H1 (cell line): Measurements from ENCODE around the gene SAPCD1. TPM values are rescaled to one million over a fixed set of nuclear protein-coding genes. Genes with fewer than 3 reads are reported as not detected.

Experiments
- NANOG ChIP-seq: IDR thresholded peaks from 2 replicates; pipeline ENCODE4 v1.6.1; 2011; ENCODE audit warnings: low read length, low read depth, mild to moderate bottlenecking, inconsistent platforms; ENCODE audit not compliant: insufficient read depth, poor library complexity, severe bottlenecking
- POU5F1 ChIP-seq: IDR thresholded peaks from 2 replicates; pipeline ENCODE4 v1.6.1; 2011; ENCODE audit warnings: low read depth, mild to moderate bottlenecking, low read length, moderate library complexity
- TEAD4 ChIP-seq: IDR thresholded peaks from 2 replicates; pipeline ENCODE4 v1.6.1; 2012; ENCODE audit warnings: low read depth, low read length, inconsistent platforms, mixed read lengths
- polyA plus RNA-seq, 7 experiments: library from polyadenylated mRNA; depleted of rRNA in 3 of 7; stranded (reverse) in 5 of 7; unstranded in 2 of 7; fragments of >200 nt in 5 of 7; fragments of 200-250 nt in 2 of 7; gene quantifications; 1 replicate in 5 of 7; 2 replicates in 1 of 7; 4 replicates in 1 of 7; pipeline versions ENCODE4 v1.2.1 to v1.2.3, GENCODE V29; 2011 to 2013; ENCODE audit warnings: missing spikeins in 2 of 7, mixed read lengths in 2 of 7
- total RNA-seq: library from RNA; stranded (reverse); fragmentation: NEBNext Ultra II Directional; extraction: Animal tissue kit (Norgen Biotek cat#: 25700); gene quantifications from 2 replicates; pipeline ENCODE4 v1.2.1, GENCODE V29; 2021
- TF ChIP-seq, protein P1 (sequence below), 3 experiments: IDR thresholded peaks; 1 replicate in 2 of 3; 2 replicates in 1 of 3; pipeline versions ENCODE4 v1.5.1 to v1.6.1; 2011; ENCODE audit warnings: low read length in 3 of 3, mild to moderate bottlenecking in 3 of 3, inconsistent platforms in 2 of 3, low read depth in 1 of 3, moderate library complexity in 1 of 3; ENCODE audit not compliant: insufficient read depth in 1 of 3; ENCODE audit errors: control extremely low read depth in 1 of 3

SAPCD1 gene
- total and polyA plus RNA-seq, 2 of the 8 experiments (the other 6 are each of a cell fraction or from before 2014, with no cell fraction given), result 3.1 to 5.9 TPM

DNA sequence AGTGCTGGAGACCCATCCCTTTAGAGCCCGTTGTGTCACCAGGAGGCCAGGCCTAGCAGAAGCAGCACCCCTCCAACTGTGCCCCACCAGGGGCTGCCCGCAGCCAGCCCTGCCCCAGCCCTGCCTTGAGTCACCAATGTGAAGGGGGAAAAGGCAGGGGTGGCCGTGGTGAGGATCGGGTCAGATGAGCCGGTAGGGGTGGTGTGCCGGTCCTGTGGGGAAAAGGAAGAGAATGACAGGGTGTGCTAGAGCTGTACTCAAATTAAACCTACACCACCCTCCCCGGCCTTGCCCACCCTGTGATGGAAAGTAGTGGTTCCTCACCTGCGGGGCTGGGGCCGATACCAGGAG lies 3.1 kb downstream of the SAPCD1 start (continued):
- TF ChIP-seq POU5F1 (no peak), NANOG (no peak), TEAD4 (no peak)
- TF ChIP-seq, protein P1, sequence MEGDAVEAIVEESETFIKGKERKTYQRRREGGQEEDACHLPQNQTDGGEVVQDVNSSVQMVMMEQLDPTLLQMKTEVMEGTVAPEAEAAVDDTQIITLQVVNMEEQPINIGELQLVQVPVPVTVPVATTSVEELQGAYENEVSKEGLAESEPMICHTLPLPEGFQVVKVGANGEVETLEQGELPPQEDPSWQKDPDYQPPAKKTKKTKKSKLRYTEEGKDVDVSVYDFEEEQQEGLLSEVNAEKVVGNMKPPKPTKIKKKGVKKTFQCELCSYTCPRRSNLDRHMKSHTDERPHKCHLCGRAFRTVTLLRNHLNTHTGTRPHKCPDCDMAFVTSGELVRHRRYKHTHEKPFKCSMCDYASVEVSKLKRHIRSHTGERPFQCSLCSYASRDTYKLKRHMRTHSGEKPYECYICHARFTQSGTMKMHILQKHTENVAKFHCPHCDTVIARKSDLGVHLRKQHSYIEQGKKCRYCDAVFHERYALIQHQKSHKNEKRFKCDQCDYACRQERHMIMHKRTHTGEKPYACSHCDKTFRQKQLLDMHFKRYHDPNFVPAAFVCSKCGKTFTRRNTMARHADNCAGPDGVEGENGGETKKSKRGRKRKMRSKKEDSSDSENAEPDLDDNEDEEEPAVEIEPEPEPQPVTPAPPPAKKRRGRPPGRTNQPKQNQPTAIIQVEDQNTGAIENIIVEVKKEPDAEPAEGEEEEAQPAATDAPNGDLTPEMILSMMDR (IDR thresholded peaks at IDR 0.05; ENCODE audit: control extremely low read depth in 1 of 3, insufficient read depth in 1 of 3, low read depth in 1 of 3, low read length in 3 of 3), result no peak
